AG09309 (cell line): Measurements from ENCODE around the gene RBBP8NL.

Source experiments
- DNase-seq: peaks from one replicate; pipeline ENCODE4 v3.0.0-alpha.2; 2010; ENCODE audit warnings: low read depth
- H3K4me3 ChIP-seq: 2 replicates; pipeline ENCODE4 v1.5.1; 2011; ENCODE audit warnings: mild to moderate bottlenecking, low read depth, low read length, moderate library complexity; ENCODE audit not compliant: control insufficient read depth
- CTCF ChIP-seq: IDR thresholded peaks from 2 replicates; pipeline ENCODE4 v1.5.1; 2011; ENCODE audit warnings: mild to moderate bottlenecking, low read depth, low read length, inconsistent platforms; ENCODE audit not compliant: insufficient read depth, control insufficient read depth; ENCODE audit errors: missing control alignments

Gene RBBP8NL

GRCh38 chr20:62451156-62451767, 23.9 kb upstream of the RBBP8NL start:
- DNase-seq = no peak
- TF ChIP-seq CTCF = no peak
- no peak overlapping the region for H3K4me3 ChIP-seq

- no peak for DNase-seq
- no peak overlapping the region for H3K4me3 ChIP-seq
Observed at GRCh38 chr20:62449951-62450691, 22.8 kb upstream of the RBBP8NL start.

GRCh38 chr20:62448788-62449187, 21.4 kb upstream of the RBBP8NL start:
- no peak for TF ChIP-seq CTCF
- no peak overlapping the region for H3K4me3 ChIP-seq
- no peak for DNase-seq

More at GRCh38 chr20:62449951-62450691, 22.8 kb upstream of the RBBP8NL start:
- no peak for TF ChIP-seq CTCF

GRCh38 chr20:62448038-62448437, 20.7 kb upstream of the RBBP8NL start:
- no peak for TF ChIP-seq CTCF
- no peak for DNase-seq

GRCh38 chr20:62446888-62447869, 19.8 kb upstream of the RBBP8NL start:
- no peak for DNase-seq
- TF ChIP-seq CTCF = no peak
- no peak overlapping the region for H3K4me3 ChIP-seq

More at GRCh38 chr20:62448038-62448437, 20.7 kb upstream of the RBBP8NL start:
- no peak overlapping the region for H3K4me3 ChIP-seq

- no peak for TF ChIP-seq CTCF
- no peak for DNase-seq
- no peak overlapping the region for H3K4me3 ChIP-seq
Observed at GRCh38 chr20:62446481-62446880, 19.1 kb upstream of the RBBP8NL start.
